Measurements from ENCODE around the gene CCSER1. TPM values are rescaled to one million over a fixed set of nuclear protein-coding genes. Genes with fewer than 3 reads are reported as not detected.

Gene CCSER1
- total RNA-seq, 4 donors from 2014 or later: 3.6 to 7.0 (median 5.5) TPM

GRCh38 chr4:91031761-91032160 is 904.6 kb downstream of the CCSER1 start:
- no peak for DNase-seq (ENCODE audit: extremely low spot score)
- Histone ChIP-seq H3K9me3 (no peaks in the 10 kb centered on the region), H3K4me1 (no peaks in the 10 kb centered on the region), H3K27me3 (no peaks in the 10 kb centered on the region), H3K27ac (replicated peaks in 1 of 4) (no peak overlapping the region), H3K4me3 (no peak overlapping the region), H3K36me3 (no peaks in the 10 kb centered on the region)
- TF ChIP-seq POLR2A (IDR thresholded peaks at IDR 0.05; ENCODE audit: low read depth): no peak
- intact Hi-C loops (cut with DNase I): no loop called here

- Histone ChIP-seq H3K36me3 (no peaks in the 10 kb centered on the region), H3K27me3 (no peaks in the 10 kb centered on the region), H3K4me3 (no peak overlapping the region), H3K27ac (replicated peaks in 1 of 4) (no peak overlapping the region), H3K4me1 (no peaks in the 10 kb centered on the region), H3K9me3 (no peaks in the 10 kb centered on the region)
- DNase-seq (ENCODE audit: extremely low spot score): no peak
- WGBS: 64% methylated on average over 4 of the region's 4 CpGs
- TF ChIP-seq POLR2AphosphoS5 (IDR thresholded peaks at IDR 0.05) (no peak), POLR2A (IDR thresholded peaks at IDR 0.05; ENCODE audit: low read depth) (no peak), CTCF (IDR thresholded peaks at IDR 0.05) (no peak), EP300 (IDR thresholded peaks at IDR 0.05) (no peak)
- intact Hi-C loops (cut with DNase I): no loop called here
These were observed 905.7 kb downstream of the CCSER1 start for GRCh38 chr4:91032725-91033445.

- Histone ChIP-seq H3K4me3 (no peak overlapping the region), H3K4me1 (no peaks in the 10 kb centered on the region), H3K9me3 (peaks cover 0 to 3% (median 0%) of the 10 kb centered on the region in 4 donors), H3K27me3 (no peaks in the 10 kb centered on the region), H3K36me3 (no peaks in the 10 kb centered on the region), H3K27ac (replicated peaks in 1 of 4) (no peak overlapping the region)
- DNase-seq (ENCODE audit: extremely low spot score): no peak
- intact Hi-C loops (cut with DNase I): no loop called here
- no peak for TF ChIP-seq POLR2AphosphoS5 (IDR thresholded peaks at IDR 0.05)
- no peak for TF ChIP-seq POLR2A (IDR thresholded peaks at IDR 0.05; ENCODE audit: low read depth)
- no peak for TF ChIP-seq CTCF (IDR thresholded peaks at IDR 0.05)
- no peak for TF ChIP-seq EP300 (IDR thresholded peaks at IDR 0.05)
- WGBS: 48% methylated on average over 2 of the region's 2 CpGs
These were observed 908.1 kb downstream of the CCSER1 start for GRCh38 chr4:91035276-91035675.

- TF ChIP-seq POLR2AphosphoS5 (IDR thresholded peaks at IDR 0.05) (no peak), EP300 (IDR thresholded peaks at IDR 0.05) (no peak), CTCF (IDR thresholded peaks at IDR 0.05) (no peak), POLR2A (IDR thresholded peaks at IDR 0.05; ENCODE audit: low read depth) (no peak)
These were observed 910.8 kb downstream of the CCSER1 start for GRCh38 chr4:91037951-91038350.

GRCh38 chr4:91057871-91058270 is 930.7 kb downstream of the CCSER1 start:
- no peaks in the 10 kb centered on the region for H3K9me3 ChIP-seq
- H3K27ac ChIP-seq (replicated peaks in 1 of 4): no peak overlapping the region
- intact Hi-C loops (cut with DNase I): no loop called here
- no peaks in the 10 kb centered on the region for H3K4me1 ChIP-seq
- H3K36me3 ChIP-seq: no peaks in the 10 kb centered on the region
- no peaks in the 10 kb centered on the region for H3K27me3 ChIP-seq
- H3K4me3 ChIP-seq: no peak overlapping the region
- DNase-seq (ENCODE audit: extremely low spot score): no peak
- no peak for TF ChIP-seq EP300 (IDR thresholded peaks at IDR 0.05)
- no peak for TF ChIP-seq POLR2AphosphoS5 (IDR thresholded peaks at IDR 0.05)

More at GRCh38 chr4:91037951-91038350, 910.8 kb downstream of the CCSER1 start:
- Histone ChIP-seq H3K27me3 (no peaks in the 10 kb centered on the region), H3K9me3 (peaks cover 0 to 3% (median 0%) of the 10 kb centered on the region in 4 donors), H3K4me3 (no peak overlapping the region), H3K4me1 (no peaks in the 10 kb centered on the region), H3K36me3 (no peaks in the 10 kb centered on the region), H3K27ac (replicated peaks in 1 of 4) (no peak overlapping the region)
- DNase-seq (ENCODE audit: extremely low spot score): no peak
- WGBS: 83% methylated on average over 1 of the region's 1 CpG
- intact Hi-C loops (cut with DNase I): no loop called here

- H3K36me3 ChIP-seq: no peaks in the 10 kb centered on the region
- H3K27me3 ChIP-seq: no peaks in the 10 kb centered on the region
- H3K27ac ChIP-seq (replicated peaks in 1 of 4): no peak overlapping the region
- no peak for DNase-seq (ENCODE audit: extremely low spot score)
- no peak overlapping the region for H3K4me3 ChIP-seq
- H3K4me1 ChIP-seq: no peaks in the 10 kb centered on the region
- no peak for TF ChIP-seq CTCF (IDR thresholded peaks at IDR 0.05)
- no peak for TF ChIP-seq POLR2AphosphoS5 (IDR thresholded peaks at IDR 0.05)
- no peaks in the 10 kb centered on the region for H3K9me3 ChIP-seq
- intact Hi-C loops (cut with DNase I): no loop called here
These were observed 931.2 kb downstream of the CCSER1 start for GRCh38 chr4:91058345-91058744.

Measured in esophagus muscularis mucosa (tissue), 4 donors.